AG04449 (cell line): ENCODE measurements around the gene FRK.

ENCODE experiments used
- CTCF ChIA-PET: fragments of 350-600 bp; formaldehyde crosslinking; extraction: SDS; loops from one replicate; lab custom pipeline; 2021; ENCODE audit warnings: antibody characterized with exemption; lab: Yijun Ruan, JAX
- POLR2A ChIA-PET: fragments of 400-600, 350-600 bp; formaldehyde crosslinking; extraction: SDS; loops from one replicate; lab custom pipeline; 2020; ENCODE audit warnings: antibody characterized with exemption, inconsistent platforms; lab: Yijun Ruan, JAX
- DNase-seq: peaks from one replicate; pipeline ENCODE4 v3.0.0-alpha.2; 2010; ENCODE audit warnings: low read depth, low spot score
- H3K4me3 ChIP-seq: 2 replicates; pipeline ENCODE4 v1.5.1; 2011; ENCODE audit warnings: low read depth, mild to moderate bottlenecking, control low read depth, low read length
- CTCF ChIP-seq: IDR thresholded peaks from one replicate; pipeline ENCODE4 v1.5.1; 2011; ENCODE audit warnings: mild to moderate bottlenecking, moderate library complexity, low read length, control low read depth, inconsistent platforms; ENCODE audit not compliant: insufficient read depth; ENCODE audit errors: missing control alignments

FRK gene

GRCh38 chr6:116070616-116071389 lies 10.1 kb upstream of the FRK start:
- POLR2A ChIA-PET: no interaction called here
- CTCF ChIA-PET: interaction anchor here (2.2 kb wide), 1 partner anchor 10 kb away, joined by 9 read pairs; the partner anchor contains the start of gene FRK
- TF ChIP-seq CTCF: no peak
- DNase-seq: no peak
- no peak overlapping the region for H3K4me3 ChIP-seq

- ChIA-PET POLR2A (no interaction called here), CTCF (interaction anchor here (1.0 to 2.2 kb wide), 2 partner anchors 9 to 27 kb away, joined by 3 to 9 read pairs; partner anchors contain the start of gene FRK)
- H3K4me3 ChIP-seq: no peak overlapping the region
- TF ChIP-seq CTCF: no peak
- no peak for DNase-seq
Observed at GRCh38 chr6:116070101-116070500, 9.4 kb upstream of the FRK start.

GRCh38 chr6:116066789-116067188 lies 6.1 kb upstream of the FRK start:
- POLR2A ChIA-PET: no interaction called here
- no peak for DNase-seq
- CTCF ChIA-PET: no interaction called here
- TF ChIP-seq CTCF: no peak
- no peak overlapping the region for H3K4me3 ChIP-seq

- POLR2A ChIA-PET: no interaction called here
- DNase-seq: no peak
- CTCF ChIA-PET: no interaction called here
- TF ChIP-seq CTCF: no peak
- H3K4me3 ChIP-seq: no peak overlapping the region
Observed at GRCh38 chr6:116064666-116065065, 4.0 kb upstream of the FRK start.

GRCh38 chr6:116062496-116062895 lies 1.8 kb upstream of the FRK start:
- DNase-seq: no peak
- no peak for TF ChIP-seq CTCF
- no peak overlapping the region for H3K4me3 ChIP-seq
- ChIA-PET CTCF (interaction anchor here (0.9 to 1.4 kb wide), 3 partner anchors 15 to 53 kb away, joined by 4 to 5 read pairs (median 4); no protein-coding TSS in a partner anchor), POLR2A (no interaction called here)

- DNase-seq: no peak
- ChIA-PET POLR2A (no interaction called here), CTCF (interaction anchor here (0.9 to 2.4 kb wide), 9 partner anchors 11 to 57 kb away, joined by 3 to 15 read pairs (median 6); no protein-coding TSS in a partner anchor)
Observed at GRCh38 chr6:116059713-116060571, 749 bp downstream of the FRK start.

More at GRCh38 chr6:116059713-116060571, 749 bp downstream of the FRK start:
- no peak for TF ChIP-seq CTCF
- peak overlapping the region; percentile 36 for H3K4me3 ChIP-seq
